ENCODE measurements around the gene ZYG11B. TPM values are rescaled to one million over a fixed set of nuclear protein-coding genes. Genes with fewer than 3 reads are reported as not detected.
"Not testable (repeated sequence)": the region's sequence is repeated elsewhere in the genome, so short reads cannot be mapped to it uniquely, and the experiment has no call there.

Gene ZYG11B
- total RNA-seq, 1 donor from 2014 or later: 14.0 TPM

- intact Hi-C loops (cut with micrococcal nuclease): loop anchor here (1.0 to 10.0 kb wide), 8 partner anchors 79 to 785 kb away; partner anchors contain the start of genes BTF3L4, CC2D1B, ECHDC2 and TXNDC12
These were observed 116.5 kb downstream of the ZYG11B start, which contains the start of gene ZYG11A for GRCh38 chr1:52842643-52843310. ZYG11A (plus strand) TSS chr1:52842760; CDS start chr1:52842884, 124 bp downstream.

GRCh38 chr1:52845119-52845518 is 118.9 kb downstream of the ZYG11B start:
- intact Hi-C loops (cut with micrococcal nuclease): loop anchor here (10.0 kb wide), 1 partner anchor 420 kb away; no protein-coding TSS in a partner anchor

- intact Hi-C loops (cut with micrococcal nuclease): loop anchor here (10.0 kb wide), 1 partner anchor 424 kb away; no protein-coding TSS in a partner anchor
These were observed 122.2 kb downstream of the ZYG11B start for GRCh38 chr1:52848423-52848822.

GRCh38 chr1:52850951-52851350 is 124.7 kb downstream of the ZYG11B start:
- intact Hi-C loops (cut with micrococcal nuclease): no loop called here

- intact Hi-C loops (cut with micrococcal nuclease): no loop called here
These were observed 126.6 kb downstream of the ZYG11B start for GRCh38 chr1:52852854-52853253.

- intact Hi-C loops (cut with micrococcal nuclease): no loop called here
These were observed 129.3 kb downstream of the ZYG11B start for GRCh38 chr1:52855584-52855983.

GRCh38 chr1:52856026-52856425 is 129.8 kb downstream of the ZYG11B start:
- intact Hi-C loops (cut with micrococcal nuclease): no loop called here

GRCh38 chr1:52857443-52857842 is 131.2 kb downstream of the ZYG11B start:
- intact Hi-C loops (cut with micrococcal nuclease): no loop called here

GRCh38 chr1:52862666-52863458 is 136.6 kb downstream of the ZYG11B start:
- intact Hi-C loops (cut with micrococcal nuclease): no loop called here

- intact Hi-C loops (cut with micrococcal nuclease): no loop called here
These were observed 141.0 kb downstream of the ZYG11B start for GRCh38 chr1:52867087-52867863.

GRCh38 chr1:52869727-52870126 is 143.5 kb downstream of the ZYG11B start:
- intact Hi-C loops (cut with micrococcal nuclease): not testable (repeated sequence)

GRCh38 chr1:52876843-52877242 is 150.6 kb downstream of the ZYG11B start:
- intact Hi-C loops (cut with micrococcal nuclease): no loop called here

Other genes with a start within 250 kb of the ZYG11B start
- gene TUT4, start 173.4 kb upstream of the ZYG11B start, total RNA-seq: 82.3 and 82.6 TPM in 2 replicates
- 31.6 and 32.9 TPM in 2 replicates for gene GPX7, start 124.1 kb upstream of the ZYG11B start, total RNA-seq
- 8.2 and 10.3 TPM in 2 replicates for gene SHISAL2A, start 93.3 kb upstream of the ZYG11B start, total RNA-seq
- 16.1 and 17.2 TPM in 2 replicates for gene COA7, start 28.1 kb upstream of the ZYG11B start, total RNA-seq
- gene ZYG11A, start 116.3 kb downstream of the ZYG11B start, total RNA-seq: 0.10 and 0.17 TPM in 2 replicates
- gene ECHDC2, start 195.3 kb downstream of the ZYG11B start, total RNA-seq: 92.4 and 93.9 TPM in 2 replicates
- gene SCP2, start 200.8 kb downstream of the ZYG11B start, total RNA-seq: 87.6 and 98.1 TPM in 2 replicates

All from T-helper 1 cell treated with Interleukin-12 subunit alpha and Interleukin-12 subunit beta and Interleukin-4 antibody, amounts not matched to agents 30 ng/mL and 1 ng/mL, for 36 hours (primary cell).